Spinal cord (tissue), 10 donors: ENCODE results near the gene KCNE4. TPM values are rescaled to one million over a fixed set of nuclear protein-coding genes. Genes with fewer than 3 reads are reported as not detected.
A peak's percentile ranks its signal among the peaks of the same experiment; 100 is the strongest.

Experiments used
- DNase-seq, 6 donors: peaks; one replicate each; pipeline versions ENCODE4 v3.0.0 to v3.0.0-alpha.2; 2013 to 2015; ENCODE audit warnings: low spot score in 6 of 6, low read depth in 4 of 6
- H3K27ac ChIP-seq: one replicate; pipeline ENCODE4 v1.5.1; 2013; ENCODE audit warnings: low read depth, low read length, control low read depth
- H3K27me3 ChIP-seq: one replicate; pipeline ENCODE4 v1.6.1; 2013; ENCODE audit warnings: low read length; ENCODE audit not compliant: control insufficient read depth, insufficient read depth
- H3K36me3 ChIP-seq: one replicate; pipeline ENCODE4 v1.6.1; 2013; ENCODE audit warnings: low read length; ENCODE audit not compliant: control insufficient read depth, insufficient read depth
- H3K4me1 ChIP-seq: one replicate; pipeline ENCODE4 v1.6.1; 2013; ENCODE audit warnings: low read length; ENCODE audit not compliant: control insufficient read depth, insufficient read depth
- H3K4me3 ChIP-seq: one replicate; pipeline ENCODE4 v1.5.1; 2013; ENCODE audit warnings: low read depth, low read length, control low read depth
- H3K9me3 ChIP-seq: one replicate; pipeline ENCODE4 v1.6.1; 2013; ENCODE audit warnings: low read length; ENCODE audit not compliant: control insufficient read depth, insufficient read depth
- WGBS: methylation state at CpG from one replicate; pipeline ENCODE4 v1.1.5; 2013; ENCODE audit warnings: missing lambda C conversion rate; ENCODE audit not compliant: insufficient coverage; 5-methylcytosine and 5-hydroxymethylcytosine counted together
- long read RNA-seq, 4 donors: transcript quantifications; one replicate each; lab custom pipeline, GENCODE V29; 2026
- polyA plus RNA-seq, 2 donors: library from polyadenylated mRNA; unstranded; fragments of 120-200 nt; gene quantifications; one replicate each; pipeline ENCODE4 v1.2.1, GENCODE V29; 2013; ENCODE audit not compliant: insufficient read length in 2 of 2
- total RNA-seq, 2 donors: library from RNA; depleted of rRNA in 1 of 2; stranded (reverse); fragments of 120-200 nt in 1 of 2; fragments of >200 nt in 1 of 2; gene quantifications; one replicate each; pipeline versions ENCODE4 v1.2.3 to v1.2.4, GENCODE V29; 2013 to 2014
- donor health status: healthy.

KCNE4 gene, protein sequence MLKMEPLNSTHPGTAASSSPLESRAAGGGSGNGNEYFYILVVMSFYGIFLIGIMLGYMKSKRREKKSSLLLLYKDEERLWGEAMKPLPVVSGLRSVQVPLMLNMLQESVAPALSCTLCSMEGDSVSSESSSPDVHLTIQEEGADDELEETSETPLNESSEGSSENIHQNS
- 10 to 100 TPM; 13.3 to 23.8 TPM for total RNA-seq
- polyA plus RNA-seq, result 10 to 100 TPM in 1 of 2 donors, 1 to 10 TPM in 1; 8.3 to 11.0 TPM
- long read RNA-seq, donor 1, partial matches to known transcripts, result 13 of 16 reads
- long read RNA-seq, donor 1, other reads (novel, unspliced or antisense), result 0 of 16 reads
- long read RNA-seq, donor 2, result 0 reads
- long read RNA-seq, donor 3, result 0 reads
- long read RNA-seq, donor 4, result 0 reads

DNA sequence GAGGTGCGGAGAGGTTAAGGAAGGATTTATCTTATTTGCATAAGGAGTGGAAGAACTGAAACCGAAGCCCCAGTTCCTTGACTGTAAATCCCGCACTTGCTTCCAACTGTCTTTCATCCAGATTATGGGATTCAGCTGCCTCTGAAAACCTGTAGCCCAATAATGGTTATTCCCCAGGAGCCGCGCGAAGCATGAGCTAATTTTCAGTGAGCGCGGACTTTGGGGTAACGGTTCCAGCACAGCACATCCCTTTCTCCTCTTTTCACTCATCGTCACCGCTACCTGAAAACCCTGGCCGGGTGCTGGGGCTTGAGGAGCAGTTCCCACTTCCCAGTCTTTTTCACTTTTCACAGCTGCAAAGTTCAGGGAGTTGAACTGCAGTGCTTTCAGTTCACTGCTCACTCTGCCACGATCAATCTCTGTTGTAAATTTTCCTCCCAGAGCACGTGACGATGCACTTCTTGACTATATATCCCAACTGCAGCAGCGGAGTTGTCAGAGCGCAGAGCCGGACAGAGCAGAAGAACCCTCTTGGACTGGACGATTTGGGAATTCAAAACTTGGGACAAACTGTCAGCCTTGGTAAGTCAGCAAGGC lies at the start of gene KCNE4:
KCNE4 (plus strand) TSS at position 498 of the 597 bp plus-strand sequence. CDS start 641 bp downstream, outside the sequence.
- peak in 3 of 6 donors; percentile 74 to 77 (median 75) for DNase-seq

DNA sequence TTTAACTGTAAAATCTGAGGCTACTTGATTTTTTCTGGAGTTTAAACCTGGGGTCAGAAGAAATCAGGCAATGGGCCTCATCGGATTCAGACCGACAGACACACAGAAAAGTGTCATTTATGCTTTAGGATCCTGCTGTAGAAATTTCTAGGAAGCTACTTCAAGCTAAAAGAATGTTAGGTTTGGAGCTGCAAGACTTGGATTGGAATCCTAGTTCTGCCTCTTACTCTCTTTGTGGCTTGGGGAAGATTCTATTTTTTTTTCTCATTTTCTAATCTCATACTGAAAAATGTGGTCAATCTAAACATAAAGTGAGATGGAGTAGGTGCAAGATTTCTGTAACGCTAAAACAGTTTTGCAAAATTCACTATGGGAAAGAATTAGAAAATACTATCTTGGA lies 48.8 kb upstream of the KCNE4 start:
- Histone ChIP-seq H3K27me3 (no peaks in the 10 kb centered on the region), H3K4me1 (no peaks in the 10 kb centered on the region), H3K36me3 (no peaks in the 10 kb centered on the region), H3K9me3 (no peaks in the 10 kb centered on the region), H3K27ac (no peak overlapping the region), H3K4me3 (no peak overlapping the region)
- 95% methylated on average over 3 of the region's 3 CpGs for WGBS
- no peak for DNase-seq

More for the DNA sequence above, at the start of gene KCNE4:
- Histone ChIP-seq H3K36me3 (no peaks in the 10 kb centered on the region), H3K27me3 (no peaks in the 10 kb centered on the region), H3K27ac (peak within 1 kb of the TSS; percentile 94), H3K9me3 (no peaks in the 10 kb centered on the region), H3K4me3 (peak within 1 kb of the TSS; percentile 63), H3K4me1 (peaks cover 43% of the 10 kb centered on the region)
- 10% methylated on average over 18 of the region's 19 CpGs for WGBS

DNA sequence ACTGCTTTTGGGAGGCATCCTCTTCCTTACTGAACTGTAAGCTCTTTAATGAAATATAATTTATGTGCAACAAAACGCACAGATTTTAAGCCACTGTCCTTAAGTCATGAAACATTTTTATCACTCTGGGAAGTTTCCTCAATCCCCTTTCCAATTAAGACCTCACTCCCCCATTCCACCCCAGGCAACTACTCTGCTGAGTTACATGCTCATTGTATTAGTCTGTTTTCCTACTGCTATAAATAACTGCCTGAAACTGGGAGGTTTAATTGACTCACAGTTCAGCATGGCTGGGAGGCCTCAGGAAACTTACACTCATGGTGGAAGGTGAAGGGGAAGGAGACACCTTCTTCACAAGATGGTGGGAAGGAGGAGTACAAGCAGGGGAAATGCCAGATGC lies 46.5 kb upstream of the KCNE4 start:
- Histone ChIP-seq H3K4me3 (no peak overlapping the region), H3K27me3 (no peaks in the 10 kb centered on the region), H3K27ac (no peak overlapping the region), H3K9me3 (no peaks in the 10 kb centered on the region), H3K4me1 (no peaks in the 10 kb centered on the region), H3K36me3 (no peaks in the 10 kb centered on the region)
- no CpG with 5 or more reads among the region's 1 CpG for WGBS
- DNase-seq, result no peak

DNA sequence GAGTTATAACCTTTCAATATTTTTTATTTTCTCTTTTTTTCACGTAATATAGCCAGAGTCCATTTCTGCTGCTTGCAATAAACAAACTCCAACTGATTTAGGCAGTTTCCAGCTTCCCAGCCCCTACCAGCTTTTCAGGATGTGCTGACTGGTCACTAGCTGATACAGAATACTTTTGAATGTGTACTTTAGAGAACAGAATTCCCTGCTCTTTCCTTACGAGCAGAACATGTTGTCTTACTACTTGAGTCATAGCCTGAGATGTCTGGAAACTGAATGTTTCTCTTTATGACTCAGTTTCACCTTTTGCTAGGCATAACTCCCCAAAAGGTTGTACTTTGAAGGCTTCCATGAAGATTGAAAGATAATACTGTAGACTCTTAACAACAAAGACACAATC lies 44.5 kb upstream of the KCNE4 start:
- Histone ChIP-seq H3K36me3 (no peaks in the 10 kb centered on the region), H3K4me1 (no peaks in the 10 kb centered on the region), H3K27me3 (no peaks in the 10 kb centered on the region), H3K27ac (no peak overlapping the region), H3K9me3 (no peaks in the 10 kb centered on the region), H3K4me3 (no peak overlapping the region)
- DNase-seq, result no peak
- WGBS, result no CpG with 5 or more reads among the region's 2 CpGs

DNA sequence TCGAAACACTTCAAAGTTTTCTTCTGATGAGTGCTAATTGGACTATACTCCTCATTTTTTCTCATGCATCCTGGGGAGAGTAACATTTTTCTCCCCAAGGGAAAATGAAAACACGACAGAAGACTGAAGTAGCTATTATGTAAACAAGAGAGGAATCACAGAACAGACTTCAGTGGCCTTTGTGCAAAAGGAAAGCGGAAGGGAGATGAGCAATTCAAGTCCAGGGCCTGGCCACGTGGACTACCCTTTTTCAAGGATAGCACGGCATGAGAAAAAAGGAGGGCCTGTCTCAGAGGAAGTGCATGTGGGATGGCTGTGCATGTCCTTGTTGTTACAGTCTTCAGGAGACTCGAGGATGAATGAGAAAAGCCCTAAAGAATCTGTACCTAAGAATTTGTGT lies 43.8 kb upstream of the KCNE4 start:
- H3K4me1 ChIP-seq, result no peaks in the 10 kb centered on the region
- H3K36me3 ChIP-seq, result no peaks in the 10 kb centered on the region
- WGBS, result 56% methylated on average over 3 of the region's 6 CpGs
- no peak overlapping the region for H3K4me3 ChIP-seq
- H3K27ac ChIP-seq, result no peak overlapping the region
- H3K9me3 ChIP-seq, result no peaks in the 10 kb centered on the region
- H3K27me3 ChIP-seq, result no peaks in the 10 kb centered on the region
- DNase-seq, result no peak

DNA sequence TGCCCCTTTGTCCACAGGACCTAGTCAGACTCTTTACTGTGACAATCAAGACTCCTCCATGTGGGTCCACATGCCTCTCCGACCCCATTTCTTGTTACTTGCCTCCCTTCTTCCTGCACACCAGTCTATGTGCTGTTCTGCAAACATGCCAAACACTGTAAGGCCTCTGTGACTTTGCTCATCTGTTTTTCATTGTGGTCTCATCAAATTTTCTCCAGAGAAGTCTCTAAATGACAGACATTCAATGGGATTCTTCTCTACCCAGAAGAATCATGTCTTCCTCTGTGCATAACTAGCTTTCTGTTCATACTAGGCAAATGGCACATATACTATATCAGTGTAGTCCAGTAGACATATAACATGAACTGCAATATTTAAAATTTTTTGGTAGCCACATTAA lies 43.0 kb upstream of the KCNE4 start:
- Histone ChIP-seq H3K36me3 (no peaks in the 10 kb centered on the region), H3K4me3 (no peak overlapping the region), H3K9me3 (no peaks in the 10 kb centered on the region), H3K27me3 (no peaks in the 10 kb centered on the region), H3K27ac (no peak overlapping the region), H3K4me1 (no peaks in the 10 kb centered on the region)
- no peak for DNase-seq
- WGBS, result 100% methylated on average over 1 of the region's 1 CpG

DNA sequence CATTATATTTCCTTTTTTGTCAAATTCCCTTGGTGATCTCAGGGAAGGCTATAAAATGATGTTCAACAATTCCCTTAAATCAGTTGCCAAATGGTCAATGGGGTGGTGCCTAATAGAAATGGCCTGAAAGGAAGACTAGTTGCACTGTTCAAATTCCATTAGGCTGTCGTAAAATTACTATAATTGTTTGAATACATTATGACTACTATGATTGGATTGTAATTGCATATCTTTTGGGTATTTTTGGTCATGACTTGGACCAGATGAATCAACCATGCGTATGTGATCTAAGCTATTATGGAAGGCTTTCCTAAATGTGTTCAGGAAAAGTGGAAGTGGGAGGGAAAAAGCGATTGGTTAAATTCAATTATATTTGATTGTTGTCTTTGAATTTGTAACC lies 41.3 kb upstream of the KCNE4 start:
- DNase-seq, result peak in 1 of 6 donors; percentile 19
- no peak overlapping the region for H3K27ac ChIP-seq
- 90% methylated on average over 2 of the region's 3 CpGs for WGBS
- H3K4me1 ChIP-seq, result no peaks in the 10 kb centered on the region
- no peaks in the 10 kb centered on the region for H3K27me3 ChIP-seq
- H3K4me3 ChIP-seq, result no peak overlapping the region
- H3K36me3 ChIP-seq, result no peaks in the 10 kb centered on the region
- H3K9me3 ChIP-seq, result peaks cover 1% of the 10 kb centered on the region

DNA sequence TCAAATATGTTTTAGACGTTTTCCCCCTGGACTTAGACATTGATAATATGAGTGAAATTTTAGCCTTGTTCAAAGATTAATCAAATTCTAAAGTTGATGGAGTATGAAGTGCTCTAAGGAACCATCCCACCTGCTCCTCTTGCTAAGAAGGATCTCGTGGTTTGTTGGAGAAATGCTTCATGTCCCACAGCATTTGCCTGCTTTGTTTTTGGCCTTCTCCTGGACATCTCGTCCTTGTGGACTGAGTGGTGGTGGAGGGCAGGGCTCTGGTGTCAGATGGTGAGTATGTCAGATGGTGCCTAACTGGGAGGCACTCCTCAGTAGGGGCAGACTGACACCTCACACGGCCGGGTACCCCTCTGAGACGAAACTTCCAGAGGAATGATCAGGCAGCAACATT lies 39.7 kb upstream of the KCNE4 start:
- Histone ChIP-seq H3K36me3 (no peaks in the 10 kb centered on the region), H3K4me3 (no peak overlapping the region), H3K27me3 (no peaks in the 10 kb centered on the region), H3K9me3 (peaks cover 1% of the 10 kb centered on the region), H3K4me1 (no peaks in the 10 kb centered on the region), H3K27ac (no peak overlapping the region)
- DNase-seq, result no peak
- 94% methylated on average over 5 of the region's 6 CpGs for WGBS

DNA sequence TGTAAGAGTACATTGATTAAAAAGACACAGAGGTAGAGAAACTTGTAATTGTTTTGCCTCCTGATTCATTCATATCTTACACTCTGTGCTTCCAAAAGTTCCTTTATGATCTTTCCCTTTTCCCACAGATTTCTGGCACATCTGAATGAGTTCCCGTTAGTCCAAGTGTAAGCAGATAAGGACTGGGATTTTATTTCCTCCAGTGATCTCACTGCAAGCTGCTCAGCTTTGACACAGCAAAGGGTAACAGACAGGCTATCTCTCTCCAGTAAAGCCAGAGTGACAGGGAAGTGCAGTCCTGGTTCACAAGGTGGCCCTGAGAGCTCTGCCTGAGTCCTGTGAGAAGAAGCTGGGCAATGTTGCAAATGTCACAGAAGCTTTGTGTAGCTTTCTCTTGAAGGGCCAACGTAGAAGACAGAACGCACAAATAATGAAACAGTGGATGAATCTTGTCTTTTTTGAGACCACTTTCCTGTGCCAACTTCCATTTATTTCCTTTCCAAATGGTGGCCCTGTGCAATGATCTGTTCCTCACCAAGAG lies 32.5 kb upstream of the KCNE4 start:
- no peaks in the 10 kb centered on the region for H3K27me3 ChIP-seq
- no peaks in the 10 kb centered on the region for H3K4me1 ChIP-seq
- whole genome bisulfite sequencing, result 100% methylated on average over 1 of the region's 3 CpGs
- H3K36me3 ChIP-seq, result no peaks in the 10 kb centered on the region
- DNase-seq, result no peak
- H3K9me3 ChIP-seq, result peaks cover 1% of the 10 kb centered on the region
- no peak overlapping the region for H3K27ac ChIP-seq
- no peak overlapping the region for H3K4me3 ChIP-seq
